ENCODE data around the gene CADM2.

Gene CADM2

GRCh38 chr3:85189731-85190130 is 230.9 kb downstream of the CADM2 start:
- DNase-seq: no peak
- ATAC-seq: no peak

DNA sequence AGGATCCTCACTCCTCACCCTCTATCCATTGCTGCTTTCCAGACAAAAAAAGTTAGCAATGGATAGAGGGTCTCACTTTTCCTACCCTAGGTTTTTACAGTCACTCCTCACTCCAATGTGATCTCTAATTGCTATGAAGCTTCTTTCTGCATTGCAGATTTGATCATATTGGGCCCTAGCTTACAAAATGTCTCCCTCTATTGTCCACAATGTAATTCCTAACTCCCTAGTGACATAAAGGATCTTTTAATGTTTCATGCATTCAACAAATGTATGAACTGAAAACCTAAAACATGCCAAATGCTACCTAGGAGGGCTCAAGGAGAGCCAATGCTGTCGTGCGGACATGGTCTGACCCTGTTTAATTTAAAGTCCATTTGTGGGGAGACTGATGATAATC is 234.8 kb downstream of the CADM2 start:
- DNase-seq (no peak), ATAC-seq (no peak)

GRCh38 chr3:85208650-85209049 is 249.9 kb downstream of the CADM2 start:
- ATAC-seq (no peak), DNase-seq (no peak)

DNA sequence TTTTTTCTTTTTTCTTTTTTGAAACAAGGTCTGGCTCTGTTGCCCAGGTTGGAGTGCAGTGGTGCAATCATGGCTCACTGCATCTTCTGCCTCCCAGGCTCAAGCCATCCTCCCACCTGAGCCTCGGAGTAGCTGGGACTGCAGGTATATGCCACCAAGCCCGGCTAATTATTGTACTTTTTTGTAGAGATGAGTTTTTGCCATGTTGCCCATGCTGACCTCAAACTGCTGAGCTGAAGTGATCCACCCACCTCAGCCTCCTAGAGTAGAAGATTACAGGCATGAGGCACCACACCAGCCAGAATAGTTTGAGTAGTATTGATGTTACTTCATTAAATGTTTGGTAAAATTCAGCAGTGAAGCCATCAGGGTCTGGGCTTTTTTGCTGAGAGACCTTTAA is 251.8 kb downstream of the CADM2 start:
- DNase-seq (no peak), ATAC-seq (no peak)

GRCh38 chr3:85228966-85229365 is 270.2 kb downstream of the CADM2 start:
- DNase-seq (no peak), ATAC-seq (no peak)

GRCh38 chr3:85244091-85244490 is 285.3 kb downstream of the CADM2 start:
- no peak for ATAC-seq
- no peak for DNase-seq

- DNase-seq (no peak), ATAC-seq (no peak)
These were observed 285.7 kb downstream of the CADM2 start for GRCh38 chr3:85244519-85244918.

- no peak for ATAC-seq
- no peak for DNase-seq
These were observed 293.0 kb downstream of the CADM2 start for GRCh38 chr3:85251766-85252165.

DNA sequence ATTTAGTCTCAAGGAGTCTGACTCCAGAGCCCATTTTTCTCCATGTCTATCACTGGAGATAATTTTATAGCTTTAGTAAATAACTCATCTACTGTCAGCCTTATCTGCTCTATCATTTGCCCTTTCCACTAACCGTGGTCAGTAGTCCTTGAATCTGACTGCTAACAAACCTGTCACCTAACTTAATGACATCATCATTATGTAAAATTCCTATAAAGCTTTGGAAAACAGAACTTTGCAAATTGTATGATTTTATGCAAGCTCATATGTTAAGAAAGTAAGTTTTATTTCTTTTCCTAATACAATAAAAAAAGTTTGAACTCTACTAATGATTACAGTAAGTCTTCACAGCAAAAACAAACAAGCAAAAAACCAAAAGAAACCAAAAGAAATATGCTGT is 293.9 kb downstream of the CADM2 start:
- DNase-seq: no peak
- no peak for ATAC-seq

- DNase-seq (no peak), ATAC-seq (no peak)
These were observed 295.9 kb downstream of the CADM2 start for GRCh38 chr3:85254738-85255137.

DNA sequence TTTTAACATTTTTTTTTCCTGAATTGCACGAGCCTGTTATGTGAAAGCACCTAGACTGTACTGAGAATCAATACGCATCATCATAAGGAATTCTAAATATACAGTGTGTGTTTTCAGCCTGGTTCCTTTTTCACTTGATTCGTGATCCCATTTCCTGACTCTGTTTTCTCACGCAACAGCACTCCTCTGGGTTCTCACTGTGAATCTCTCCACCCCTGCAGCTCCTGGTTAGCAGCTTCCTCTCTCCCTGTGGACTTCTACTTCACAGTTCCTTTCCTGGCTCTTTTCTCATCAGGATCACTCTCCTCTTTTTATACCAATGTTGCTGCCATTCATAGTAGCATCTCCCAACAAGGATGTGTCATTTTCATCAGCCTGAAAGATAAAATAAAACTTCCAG is 297.2 kb downstream of the CADM2 start:
- DNase-seq: no peak

GRCh38 chr3:85258326-85258725 is 299.5 kb downstream of the CADM2 start:
- no peak for ATAC-seq

More for the DNA sequence above, 297.2 kb downstream of the CADM2 start:
- ATAC-seq: no peak

GRCh38 chr3:85258819-85259218 is 300.0 kb downstream of the CADM2 start:
- DNase-seq (no peak), ATAC-seq (no peak)

More at GRCh38 chr3:85258326-85258725, 299.5 kb downstream of the CADM2 start:
- no peak for DNase-seq

DNA sequence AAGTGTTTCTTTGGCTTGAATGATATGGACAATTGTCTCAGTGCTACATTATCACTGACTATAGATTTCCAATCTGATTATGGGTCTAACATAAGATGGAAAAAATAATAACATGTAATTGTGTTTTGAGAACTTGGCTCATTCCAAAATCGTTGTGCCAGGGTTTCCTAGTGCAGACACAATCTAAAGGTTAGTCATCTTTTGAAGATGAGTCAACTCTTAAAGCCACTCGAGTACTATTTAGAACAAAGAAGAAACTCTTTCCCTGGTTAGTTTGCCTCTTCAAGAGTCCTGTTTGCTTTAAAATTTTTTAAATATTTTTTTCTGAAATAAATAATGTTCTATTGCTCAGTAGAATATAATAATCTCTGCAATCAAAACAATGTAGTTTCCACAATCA is 301.0 kb downstream of the CADM2 start:
- no peak for DNase-seq

GRCh38 chr3:85264381-85264780 is 305.6 kb downstream of the CADM2 start:
- DNase-seq: no peak
- no peak for ATAC-seq

More for the DNA sequence above, 301.0 kb downstream of the CADM2 start:
- ATAC-seq: no peak

GRCh38 chr3:85270488-85270887 is 311.7 kb downstream of the CADM2 start:
- DNase-seq: no peak
- no peak for ATAC-seq

GRCh38 chr3:85271911-85272310 is 313.1 kb downstream of the CADM2 start:
- ATAC-seq: no peak
- DNase-seq: no peak

DNA sequence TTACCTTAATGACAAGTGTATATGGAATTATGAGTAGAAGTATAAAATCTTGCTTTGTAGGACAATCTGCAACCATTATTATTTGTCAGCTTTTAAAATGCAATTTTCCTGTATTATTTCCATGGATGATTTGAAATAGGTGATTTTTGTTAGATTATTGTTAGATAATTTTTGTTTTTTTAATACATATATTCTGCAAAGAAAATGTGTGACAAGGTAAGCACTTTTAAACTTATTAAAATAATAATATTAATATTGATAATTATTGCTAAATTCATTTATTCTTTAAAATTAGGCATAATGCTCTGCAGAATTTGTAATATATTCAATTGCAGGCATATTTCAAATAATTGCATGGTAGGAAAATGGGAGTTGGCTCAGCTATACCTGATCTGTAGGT is 329.5 kb downstream of the CADM2 start:
- DNase-seq (no peak), ATAC-seq (no peak)

- ATAC-seq: no peak
- no peak for DNase-seq
These were observed 338.5 kb downstream of the CADM2 start for GRCh38 chr3:85297291-85297690.

DNA sequence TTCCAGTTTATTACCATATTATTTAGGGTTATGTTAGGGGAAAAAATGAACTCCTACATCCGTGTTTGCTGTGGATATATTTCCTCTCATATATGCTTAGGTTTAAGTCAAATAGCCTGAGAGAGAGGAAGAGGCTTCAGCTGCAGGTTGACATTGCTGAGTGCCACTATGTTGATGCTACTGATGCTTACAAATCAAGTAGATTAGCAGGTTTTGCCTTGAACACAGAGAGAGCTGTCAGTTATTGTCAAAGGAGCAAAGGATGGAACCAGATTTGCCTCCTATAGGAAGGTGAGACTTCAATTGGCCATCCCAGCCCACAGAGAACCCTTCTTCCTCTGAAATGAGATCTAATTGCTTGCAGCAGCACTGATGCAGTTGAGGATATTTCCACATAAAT is 339.2 kb downstream of the CADM2 start:
- DNase-seq (no peak), ATAC-seq (no peak)

GRCh38 chr3:85303156-85303555 is 344.4 kb downstream of the CADM2 start:
- no peak for ATAC-seq
- DNase-seq: no peak

GRCh38 chr3:85304360-85304964 is 345.7 kb downstream of the CADM2 start:
- ATAC-seq: no peak
- no peak for DNase-seq

DNA sequence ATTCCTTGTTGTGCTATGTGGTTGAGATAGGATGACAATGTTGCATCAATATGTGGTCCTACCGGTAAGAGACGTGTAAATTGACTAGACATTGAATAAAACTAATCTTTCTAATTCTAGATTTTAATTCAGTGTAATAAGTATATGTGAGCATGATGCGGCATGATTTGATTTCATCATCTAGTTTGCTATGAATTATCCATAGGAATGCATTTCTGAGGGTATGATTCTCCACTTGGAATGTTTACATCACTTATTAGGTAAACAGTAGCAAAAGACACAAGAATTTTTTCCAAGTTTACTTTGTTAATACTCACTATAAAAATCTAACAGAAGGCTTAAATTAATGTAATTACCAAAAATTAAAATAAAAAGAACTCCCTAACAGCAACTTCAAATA is 353.5 kb downstream of the CADM2 start:
- DNase-seq (no peak), ATAC-seq (no peak)

DNA sequence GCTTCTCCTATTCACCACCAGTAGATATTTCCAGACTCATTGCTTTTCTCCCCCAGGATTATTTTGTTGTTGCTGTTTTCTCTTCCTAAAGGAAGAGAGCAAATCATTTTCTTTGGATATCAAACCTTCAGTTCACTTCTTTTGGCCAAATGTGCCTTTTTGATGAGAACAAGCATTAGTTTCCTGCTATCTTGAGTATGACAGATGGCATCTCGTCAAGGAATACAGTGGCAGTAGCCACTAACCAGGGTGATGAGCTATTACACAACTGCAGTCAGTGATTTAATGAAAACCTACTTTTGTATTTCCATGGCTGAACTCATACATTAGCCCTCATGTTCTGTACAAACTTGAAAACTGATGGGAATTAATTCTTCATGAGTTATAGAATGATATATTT is 354.6 kb downstream of the CADM2 start:
- ATAC-seq (no peak), DNase-seq (no peak)

DNA sequence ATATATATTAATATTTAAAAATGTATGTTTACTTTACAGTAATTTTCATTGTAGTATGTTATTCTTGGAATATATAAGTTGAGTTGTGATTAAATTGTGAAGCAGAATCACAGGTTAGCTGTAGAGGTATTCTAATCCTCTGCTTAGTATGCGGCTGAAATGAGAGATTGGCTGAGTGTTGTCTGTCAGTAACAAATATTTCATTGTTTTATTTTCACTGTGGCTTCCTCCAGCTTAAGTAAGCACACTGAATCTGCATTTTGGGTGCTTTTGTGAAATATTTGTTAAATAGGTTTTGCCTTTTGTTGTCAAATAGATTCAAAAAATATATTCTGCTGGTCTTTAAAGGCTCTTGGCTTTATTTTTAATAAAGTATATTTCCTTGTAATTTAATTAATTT is 357.5 kb downstream of the CADM2 start:
- ATAC-seq: no peak
- DNase-seq: no peak
